ENCODE data around the gene RYR2.

DNA sequence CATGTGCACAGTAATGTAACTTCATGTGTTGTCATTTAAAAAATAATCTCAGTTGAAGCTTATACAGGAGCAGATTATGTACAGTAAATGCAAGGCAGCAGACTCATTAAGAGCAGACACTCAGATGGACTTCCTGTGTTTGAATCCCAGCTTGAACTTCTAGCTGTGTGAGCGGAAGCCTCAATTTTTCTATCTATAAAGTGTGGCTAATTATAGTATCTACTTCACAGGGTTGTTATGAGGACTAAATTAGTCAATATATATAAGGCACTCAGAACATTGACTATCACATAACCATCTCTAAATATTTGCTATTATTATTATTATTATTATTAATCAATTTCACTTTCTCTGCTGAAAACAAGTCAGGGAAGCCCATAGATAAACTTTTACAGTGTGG is 707.1 kb downstream of the RYR2 start:
- TF ChIP-seq GATA2 (IDR thresholded peaks at IDR 0.05; ENCODE audit: low read depth, low read length) (no peak), GATA3 (IDR thresholded peaks at IDR 0.05; ENCODE audit: low read depth, low read length) (no peak)

Measured in SH-SY5Y (cell line).